IMR-90 (cell line): Measurements from ENCODE around the gene SMKR1. TPM values are rescaled to one million over a fixed set of nuclear protein-coding genes. Genes with fewer than 3 reads are reported as not detected.

Experiments used
- ATAC-seq: fragments of 200-7000 bp; cut with Tn5 transposase; 2 replicates; pipeline ENCODE4 v1.9.1; 2020; ENCODE audit warnings: low read depth, mild to moderate bottlenecking, moderate library complexity
- BruUV-seq: library from RNA; stranded (reverse); fragments of 400-500 nt; replicated peaks from 2 replicates; lab custom pipeline; 2021; lab: Mats Ljungman, UMichigan
- CTCF ChIA-PET: fragments of 300-600 bp; formaldehyde crosslinking; extraction: SDS; loops from one replicate; lab custom pipeline; 2021; ENCODE audit warnings: antibody characterized with exemption; lab: Yijun Ruan, JAX
- POLR2A ChIA-PET: fragments of 300-600 bp; sonication (Branson Sonifier 250); formaldehyde crosslinking; loops from one replicate; lab custom pipeline; 2022; ENCODE audit warnings: antibody characterized with exemption; ENCODE audit not compliant: unreplicated experiment; lab: Charles Lee
- DNase-seq: peaks from one replicate; pipeline ENCODE4 v3.0.0; 2013
- H2AFZ ChIP-seq: replicated peaks from 2 replicates; pipeline ENCODE3; 2013; ENCODE audit warnings: low read length, mild to moderate bottlenecking; ENCODE audit not compliant: poor library complexity
- H2AK5ac ChIP-seq: 2 replicates; pipeline ENCODE4 v1.6.1; 2013; ENCODE audit warnings: low read depth, low read length, inconsistent platforms
- H2AK9ac ChIP-seq: replicated peaks from 2 replicates; pipeline ENCODE3; 2013; ENCODE audit warnings: mild to moderate bottlenecking, low read depth, low read length, moderate library complexity; ENCODE audit not compliant: poor library complexity
- H2BK120ac ChIP-seq: 2 replicates; pipeline ENCODE4 v1.6.1; 2013; ENCODE audit warnings: low read depth, low read length, inconsistent platforms
- H2BK15ac ChIP-seq: 3 replicates; pipeline ENCODE4 v1.6.1; 2013; ENCODE audit warnings: low read depth, low read length, inconsistent platforms
- H2BK20ac ChIP-seq: 2 replicates; pipeline ENCODE4 v1.6.1; 2013; ENCODE audit warnings: low read depth, mild to moderate bottlenecking, inconsistent platforms, low read length, moderate library complexity
- H2BK5ac ChIP-seq: 2 replicates; pipeline ENCODE4 v1.6.1; 2013; ENCODE audit warnings: mild to moderate bottlenecking, low read depth, low read length, inconsistent platforms; ENCODE audit not compliant: poor library complexity, severe bottlenecking
- H3K14ac ChIP-seq: replicated peaks from 2 replicates; pipeline ENCODE4 v1.6.1; 2013; ENCODE audit warnings: low read depth, low read length, inconsistent platforms
- H3K18ac ChIP-seq: 2 replicates; pipeline ENCODE4 v1.6.1; 2013; ENCODE audit warnings: low read depth, low read length, control low read depth
- H3K23ac ChIP-seq: 2 replicates; pipeline ENCODE4 v1.6.1; 2013; ENCODE audit warnings: low read depth, low read length, inconsistent platforms
- H3K27ac ChIP-seq: 2 replicates; pipeline ENCODE4 v1.5.1; 2013; ENCODE audit warnings: mild to moderate bottlenecking, control low read depth, low read length; ENCODE audit not compliant: insufficient read depth
- H3K27me3 ChIP-seq: 2 replicates; pipeline ENCODE4 v1.6.1; 2013; ENCODE audit warnings: low read length; ENCODE audit not compliant: control insufficient read depth, insufficient read depth
- H3K36me3 ChIP-seq: 2 replicates; pipeline ENCODE4 v1.6.1; 2013; ENCODE audit warnings: low read length, mixed read lengths; ENCODE audit not compliant: control insufficient read depth, insufficient read depth
- H3K4ac ChIP-seq: 2 replicates; pipeline ENCODE4 v1.6.1; 2013; ENCODE audit warnings: low read depth, low read length, inconsistent platforms
- H3K4me1 ChIP-seq: 2 replicates; pipeline ENCODE4 v1.6.1; 2013; ENCODE audit warnings: low read length, mixed read lengths; ENCODE audit not compliant: control insufficient read depth, insufficient read depth
- H3K4me2 ChIP-seq: 2 replicates; pipeline ENCODE4 v1.6.1; 2013; ENCODE audit warnings: low read depth, mild to moderate bottlenecking, control low read depth, low read length, moderate library complexity
- H3K4me3 ChIP-seq: 2 replicates; pipeline ENCODE4 v1.5.1; 2013; ENCODE audit warnings: low read depth, mild to moderate bottlenecking, control low read depth, low read length, moderate library complexity; ENCODE audit not compliant: insufficient read depth
- H3K56ac ChIP-seq: 2 replicates; pipeline ENCODE4 v1.6.1; 2013; ENCODE audit warnings: low read length, inconsistent platforms; ENCODE audit not compliant: insufficient read depth; ENCODE audit errors: extremely low read depth
- H3K79me1 ChIP-seq, 2 experiments: 2 replicates each; pipeline ENCODE4 v1.6.1; 2013; ENCODE audit warnings: low read length in 2 of 2, inconsistent platforms in 1 of 2, low read depth in 1 of 2
- H3K9ac ChIP-seq: 2 replicates; pipeline ENCODE4 v1.6.1; 2013; ENCODE audit warnings: low read depth, low read length, control low read depth
- H3K9me1 ChIP-seq: 2 replicates; pipeline ENCODE4 v1.6.1; 2013; ENCODE audit warnings: low read length, inconsistent platforms; ENCODE audit not compliant: insufficient read depth
- H3K9me3 ChIP-seq: 2 replicates; pipeline ENCODE4 v1.6.1; 2013; ENCODE audit warnings: low read length; ENCODE audit not compliant: control insufficient read depth, insufficient read depth
- H4K20me1 ChIP-seq: 2 replicates; pipeline ENCODE4 v1.6.1; 2013; ENCODE audit warnings: low read length, inconsistent platforms; ENCODE audit not compliant: insufficient read depth
- H4K5ac ChIP-seq: 2 replicates; pipeline ENCODE4 v1.6.1; 2013; ENCODE audit warnings: mild to moderate bottlenecking, low read depth, low read length, control low read depth
- H4K8ac ChIP-seq, 2 experiments: 2 replicates each; pipeline ENCODE4 v1.6.1; 2013; ENCODE audit warnings: low read depth in 2 of 2, low read length in 2 of 2, control low read depth in 1 of 2, inconsistent platforms in 1 of 2
- H4K91ac ChIP-seq: 2 replicates; pipeline ENCODE4 v1.6.1; 2013; ENCODE audit warnings: low read depth, low read length, inconsistent platforms; ENCODE audit not compliant: insufficient read depth
- FOS ChIP-seq: fragments of 150-350 bp; IDR thresholded peaks from 2 replicates; pipeline ENCODE4 v1.6.1; 2016; ENCODE audit warnings: low read depth, low read length
- MAFK ChIP-seq: IDR thresholded peaks from 2 replicates; pipeline ENCODE4 v1.6.1; 2012; ENCODE audit warnings: low read depth, low read length, improper control_type of control experiment
- MXI1 ChIP-seq: IDR thresholded peaks from 2 replicates; pipeline ENCODE4 v1.6.1; 2012; ENCODE audit warnings: low read depth, mild to moderate bottlenecking, low read length, moderate library complexity, borderline replicate concordance
- USF2 ChIP-seq: fragments of 150-350 bp; IDR thresholded peaks from 2 replicates; pipeline ENCODE4 v1.6.1; 2017; ENCODE audit warnings: mild to moderate bottlenecking, antibody characterized with exemption, low read length, low read depth
- WGBS, 2 experiments: methylation state at CpG; one replicate each; pipeline versions ENCODE4 v1.1.5 to v1.1.7; 2013; ENCODE audit warnings: missing lambda C conversion rate in 2 of 2; ENCODE audit not compliant: insufficient read length in 1 of 2; ENCODE audit errors: extremely low coverage in 2 of 2; 5-methylcytosine and 5-hydroxymethylcytosine counted together
- dilution Hi-C: fragments of 300-500 bp; cut with HindIII; formaldehyde crosslinking; loops from one replicate; pipeline ENCODE4 v1.14.3; 2018; ENCODE audit warnings: low sequenced_read_pairs; ENCODE audit not compliant: unreplicated experiment
- in situ Hi-C: fragments of 300-500 bp; cut with MboI; formaldehyde crosslinking; loops from 3 replicates; pipeline ENCODE4 v1.14.3; 2019; ENCODE audit warnings: low sequenced_read_pairs, inconsistent platforms, mixed read lengths
- intact Hi-C: fragments of 100-400 bp; cut with micrococcal nuclease; formaldehyde crosslinking; loops from 2 replicates; pipeline ENCODE4 v1.10.0; 2022
- polyA plus RNA-seq, 3 experiments: library from polyadenylated mRNA; depleted of rRNA; stranded (reverse); fragments of >200 nt; gene quantifications; 2 replicates each; pipeline ENCODE4 v1.2.3, GENCODE V29; 2012; ENCODE audit warnings: low replicate concordance in 1 of 3
- total RNA-seq: library from RNA; depleted of rRNA; stranded (reverse); fragments of >200 nt; gene quantifications from 2 replicates; pipeline ENCODE4 v1.2.3, GENCODE V29; 2012
- TF ChIP-seq, protein P1 (sequence below): fragments of 150-350 bp; IDR thresholded peaks from 2 replicates; pipeline ENCODE4 v1.6.1; 2016; ENCODE audit warnings: low read depth, mild to moderate bottlenecking, low read length, moderate library complexity, borderline replicate concordance

Gene SMKR1
- total and polyA plus RNA-seq, 2 of the 4 experiments (the other 2 are of a cell fraction), result 0.26 TPM; not detected in 1

DNA sequence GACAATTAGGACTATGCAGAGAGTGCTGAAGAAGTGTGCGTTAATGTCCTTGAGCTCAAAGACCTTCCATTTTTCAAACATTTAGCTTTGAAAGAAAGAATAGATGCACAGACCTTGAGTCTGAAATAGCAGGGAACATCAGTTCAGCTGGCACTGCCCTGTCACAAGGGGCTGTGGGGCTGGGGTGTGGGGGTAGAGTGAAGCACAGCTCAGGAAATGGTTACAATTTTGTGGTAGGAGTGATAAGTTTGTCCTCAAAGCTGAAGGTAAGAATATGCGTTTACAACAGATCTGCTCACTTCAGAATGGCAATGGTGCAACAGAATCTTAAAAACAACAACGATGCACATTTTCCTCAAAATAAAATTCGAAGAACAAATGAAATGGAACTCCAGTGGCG lies 33.6 kb downstream of the SMKR1 start:
- in situ Hi-C loops, result no loop called here
- DNase-seq (no peak), ATAC-seq (no peak)
- H2AK9ac ChIP-seq, result no peak overlapping the region
- no peak overlapping the region for H2BK15ac ChIP-seq
- H2BK5ac ChIP-seq, result no peak overlapping the region
- H3K4me1 ChIP-seq, result no peaks in the 10 kb centered on the region
- H3K23ac ChIP-seq, result no peak overlapping the region
- H4K91ac ChIP-seq, result no peak overlapping the region
- H4K20me1 ChIP-seq, result no peaks in the 10 kb centered on the region
- H4K8ac ChIP-seq, result no peak overlapping the region
- H3K56ac ChIP-seq, result no peak overlapping the region
- no peaks in the 10 kb centered on the region for H3K79me1 ChIP-seq
- no peak overlapping the region for H3K4me3 ChIP-seq
- H4K5ac ChIP-seq, result no peak overlapping the region
- dilution Hi-C loops, result no loop called here
- no peak overlapping the region for H2AK5ac ChIP-seq
- H2BK120ac ChIP-seq, result no peak overlapping the region
- H3K27ac ChIP-seq, result no peak overlapping the region
- no peaks in the 10 kb centered on the region for H3K9me1 ChIP-seq
- 0 out of 2 replicates have a peak, but pooled peaks cover 2% of the 10 kb centered on the region for H3K9me3 ChIP-seq
- intact Hi-C loops, result no loop called here
- no peak overlapping the region for H2AFZ ChIP-seq
- H3K9ac ChIP-seq, result no peak overlapping the region
- no peak overlapping the region for H3K18ac ChIP-seq
- H3K4me2 ChIP-seq, result no peak overlapping the region
- H3K27me3 ChIP-seq, result peaks cover 11% of the 10 kb centered on the region; the same call in 1 of the 2 replicates
- 59% methylated on average over 4 of the region's 5 CpGs; no CpG with 5 or more reads in 1 of the 2 experiments for WGBS, 2 experiments
- no peak overlapping the region for H2BK20ac ChIP-seq
- no TSS peak for BruUV-seq
- H3K4ac ChIP-seq, result no peak overlapping the region
- H3K14ac ChIP-seq, result no peak overlapping the region
- H3K36me3 ChIP-seq, result no peaks in the 10 kb centered on the region
- ChIA-PET POLR2A (no interaction called here), CTCF (no interaction called here)
- no peak for TF ChIP-seq MXI1
- TF ChIP-seq USF2, result no peak
- TF ChIP-seq, protein P1, sequence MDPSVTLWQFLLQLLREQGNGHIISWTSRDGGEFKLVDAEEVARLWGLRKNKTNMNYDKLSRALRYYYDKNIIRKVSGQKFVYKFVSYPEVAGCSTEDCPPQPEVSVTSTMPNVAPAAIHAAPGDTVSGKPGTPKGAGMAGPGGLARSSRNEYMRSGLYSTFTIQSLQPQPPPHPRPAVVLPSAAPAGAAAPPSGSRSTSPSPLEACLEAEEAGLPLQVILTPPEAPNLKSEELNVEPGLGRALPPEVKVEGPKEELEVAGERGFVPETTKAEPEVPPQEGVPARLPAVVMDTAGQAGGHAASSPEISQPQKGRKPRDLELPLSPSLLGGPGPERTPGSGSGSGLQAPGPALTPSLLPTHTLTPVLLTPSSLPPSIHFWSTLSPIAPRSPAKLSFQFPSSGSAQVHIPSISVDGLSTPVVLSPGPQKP, result no peak
- TF ChIP-seq MAFK, result no peak
- no peak for TF ChIP-seq FOS
